ENCODE results near the gene PALM.

- TF ChIP-seq CTCF (IDR thresholded peaks at IDR 0.05; ENCODE audit: low read length) (no peak), EZH2 (IDR thresholded peaks at IDR 0.05; ENCODE audit: borderline replicate concordance, low read length) (no peak)
These were observed 60.9 kb downstream of the PALM start for GRCh38 chr19:769616-770015.

Measured in OCI-LY1 (cell line).